Activated naive CD4-positive, alpha-beta T cell treated with Interleukin-2 at 50 U/mL for 16 hours (primary cell): ENCODE data around the gene EGF.
"Not testable (repeated sequence)": the region's sequence is repeated elsewhere in the genome, so short reads cannot be mapped to it uniquely, and the experiment has no call there.

Experiments
- DNase-seq: peaks from one replicate; pipeline ENCODE4 v3.0.0-alpha.2; 2020

EGF gene

DNA sequence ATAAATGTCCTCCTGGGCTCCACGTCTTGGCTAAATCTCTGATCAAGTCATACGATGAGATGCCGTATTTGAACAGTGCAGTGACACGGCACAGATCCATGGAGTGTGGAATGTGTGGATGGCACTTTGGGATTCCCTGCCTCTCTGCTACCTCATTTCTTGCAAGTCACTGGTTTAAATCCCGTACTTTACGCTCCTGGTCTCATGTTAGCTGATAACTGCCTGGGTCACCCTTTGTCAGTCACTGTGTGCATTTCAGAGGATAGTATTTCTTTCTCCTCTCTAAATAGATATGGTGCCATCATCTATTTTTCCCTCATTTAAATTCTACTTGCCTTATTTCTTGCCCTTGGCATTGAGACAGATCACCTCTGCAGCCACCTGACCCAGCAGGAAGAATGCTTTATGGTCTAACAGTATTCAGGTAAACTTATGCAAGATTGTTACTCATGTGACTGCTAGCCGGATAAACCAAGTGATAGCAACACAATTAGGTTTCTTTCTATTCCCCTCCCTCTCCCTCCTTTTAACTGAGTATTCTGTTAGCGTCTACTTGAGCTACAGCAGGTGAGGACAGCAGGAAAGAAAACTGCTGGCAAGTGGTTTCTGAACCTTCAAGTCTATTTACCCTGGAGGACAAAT is 2.8 kb downstream of the EGF start:
- no peak for DNase-seq

DNA sequence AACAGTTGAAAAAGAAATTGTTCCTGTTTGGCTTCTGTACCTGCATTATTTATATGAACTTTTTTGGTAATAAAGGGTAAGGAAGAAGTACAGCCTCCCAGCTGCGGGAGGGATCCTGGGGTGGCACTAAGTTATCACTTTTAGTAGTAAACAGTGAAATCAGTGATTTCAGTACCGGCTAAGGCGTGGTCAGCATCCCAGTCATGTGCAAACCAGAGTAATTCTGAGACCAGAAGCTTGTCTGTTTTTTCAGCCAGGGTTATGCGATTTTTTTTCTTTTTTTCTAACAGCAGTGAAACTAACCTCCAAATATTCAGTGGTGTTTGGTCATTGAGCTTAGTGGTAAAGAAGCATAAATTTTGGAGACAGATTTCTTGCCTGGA is 3.3 kb downstream of the EGF start:
- no peak for DNase-seq

DNA sequence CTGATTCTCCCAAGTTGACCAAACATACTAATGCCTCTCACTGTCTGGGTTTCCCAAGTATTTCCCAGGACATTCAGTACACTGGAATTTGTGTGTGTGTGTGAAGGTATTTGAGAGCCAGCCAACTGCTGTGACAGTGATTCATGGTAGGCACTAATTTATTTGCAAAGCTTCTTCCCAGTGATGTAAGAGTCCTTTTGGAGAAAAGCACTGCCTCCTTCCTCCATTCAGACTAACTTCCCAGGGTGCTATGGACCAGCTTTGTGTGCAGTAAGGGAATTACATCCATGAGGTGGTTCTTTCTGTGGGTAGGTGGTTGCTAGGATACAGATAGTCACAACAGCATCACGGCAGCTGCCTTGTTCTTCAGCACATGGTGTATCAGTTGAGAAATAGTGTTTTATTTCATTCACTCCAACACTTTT is 8.7 kb downstream of the EGF start:
- DNase-seq = no peak

DNA sequence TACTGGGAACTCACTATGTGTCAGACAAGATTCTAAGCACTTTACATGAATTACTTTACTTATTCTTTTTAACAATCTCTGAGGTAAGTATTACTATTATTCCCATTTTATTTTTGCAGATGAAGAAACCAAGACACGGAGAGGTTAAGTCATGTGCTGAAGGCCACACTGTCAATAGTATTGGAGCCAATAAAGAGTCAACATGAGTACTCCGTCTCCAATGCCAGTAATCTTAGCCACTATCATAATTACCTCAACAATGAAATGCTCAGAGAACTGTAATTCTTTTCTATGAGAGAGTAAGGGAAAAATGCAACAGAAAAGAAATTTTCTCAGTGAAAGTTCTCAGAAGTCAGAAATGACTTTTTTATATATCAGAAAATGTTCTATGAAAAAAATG is 12.7 kb downstream of the EGF start:
- DNase-seq = no peak

DNA sequence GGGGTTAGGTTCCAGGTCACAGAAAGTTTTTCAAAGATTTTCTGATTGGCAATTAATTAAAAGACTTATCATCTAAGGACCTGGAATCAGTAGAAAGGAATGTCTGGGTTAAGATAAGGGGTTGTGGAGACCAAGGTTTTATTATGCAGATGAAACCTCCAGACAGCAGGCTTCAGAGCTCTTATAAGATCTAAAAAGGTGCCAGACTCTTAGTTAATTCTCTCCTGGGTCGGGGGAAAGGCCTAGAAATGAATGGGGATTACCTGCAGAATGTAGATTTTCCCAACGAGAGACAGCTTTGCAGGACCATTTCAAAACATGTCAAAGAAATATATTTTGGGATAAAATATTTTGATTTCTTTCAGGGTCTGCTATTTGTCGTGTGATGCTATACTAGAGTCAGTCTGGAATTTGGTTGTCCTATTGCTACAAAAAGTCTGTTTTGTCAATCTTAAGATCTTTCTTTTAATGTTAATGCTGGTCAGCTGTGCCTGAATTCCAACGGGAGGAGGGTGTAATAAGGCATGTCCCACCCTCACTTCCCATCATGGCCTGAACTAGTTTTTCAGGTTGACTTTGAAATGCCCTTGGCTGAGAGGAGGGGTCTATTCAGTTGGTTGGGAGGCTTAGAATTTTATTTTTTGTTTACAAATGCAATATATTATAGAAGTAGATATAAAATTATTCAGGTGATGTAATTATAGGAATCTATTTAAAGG is 15.8 kb downstream of the EGF start:
- DNase-seq = no peak

DNA sequence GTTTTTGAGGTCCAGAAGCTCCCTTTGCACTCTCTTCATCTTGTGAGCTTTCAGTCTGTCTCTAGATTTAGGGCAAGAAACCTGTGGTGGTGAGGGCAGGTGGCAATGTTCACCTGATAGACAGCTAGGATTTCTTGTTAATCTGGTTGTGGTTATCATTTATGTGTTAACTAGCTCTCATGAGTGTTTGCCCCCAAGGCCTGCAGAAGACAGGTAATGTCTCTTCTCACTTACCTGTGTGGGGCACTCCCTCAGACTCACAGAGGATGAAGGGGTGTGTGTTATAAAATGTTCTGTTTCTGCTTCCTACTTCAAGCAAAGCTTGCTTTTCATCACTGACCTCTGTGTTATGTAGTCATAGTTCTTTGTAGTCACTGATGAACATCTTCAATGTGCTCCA is 17.8 kb downstream of the EGF start:
- DNase-seq = no peak

DNA sequence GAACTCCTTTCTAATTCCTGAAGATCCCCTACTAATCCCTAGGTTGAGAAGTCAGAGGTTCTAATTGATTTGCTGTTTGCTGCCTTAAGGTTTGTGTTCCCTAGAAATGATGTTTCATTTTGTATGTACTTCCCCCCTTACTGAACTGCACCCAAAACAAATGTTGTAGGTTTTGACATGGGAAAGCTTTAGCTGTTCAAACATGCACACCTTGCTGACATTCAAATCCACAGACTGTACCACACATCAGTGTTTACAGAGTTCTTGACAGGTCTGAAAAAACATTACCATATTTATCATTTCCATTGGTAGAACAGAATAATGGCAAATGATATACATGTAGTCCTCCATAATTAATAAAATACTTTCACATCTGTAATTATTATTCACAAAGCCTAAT is 18.2 kb downstream of the EGF start:
- no peak for DNase-seq

DNA sequence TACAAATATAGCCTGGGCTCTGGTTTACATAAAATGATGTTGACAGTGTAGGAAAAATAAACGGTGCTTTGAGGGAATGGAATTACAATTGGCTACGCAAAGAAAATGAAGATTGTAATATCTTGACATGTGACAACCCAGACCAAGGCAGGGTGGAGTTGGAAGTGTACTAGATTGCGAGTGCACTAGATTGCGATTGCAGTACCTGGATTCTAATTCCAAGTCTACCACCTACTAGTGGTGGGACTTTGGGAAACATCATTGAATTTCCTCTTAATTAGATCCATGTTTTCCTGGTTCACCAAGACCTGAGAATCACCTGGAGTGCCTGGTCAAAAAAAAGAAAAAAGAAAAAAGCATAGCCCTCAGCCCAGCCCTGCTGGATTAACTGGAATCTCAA is 18.6 kb downstream of the EGF start:
- DNase-seq = no peak

DNA sequence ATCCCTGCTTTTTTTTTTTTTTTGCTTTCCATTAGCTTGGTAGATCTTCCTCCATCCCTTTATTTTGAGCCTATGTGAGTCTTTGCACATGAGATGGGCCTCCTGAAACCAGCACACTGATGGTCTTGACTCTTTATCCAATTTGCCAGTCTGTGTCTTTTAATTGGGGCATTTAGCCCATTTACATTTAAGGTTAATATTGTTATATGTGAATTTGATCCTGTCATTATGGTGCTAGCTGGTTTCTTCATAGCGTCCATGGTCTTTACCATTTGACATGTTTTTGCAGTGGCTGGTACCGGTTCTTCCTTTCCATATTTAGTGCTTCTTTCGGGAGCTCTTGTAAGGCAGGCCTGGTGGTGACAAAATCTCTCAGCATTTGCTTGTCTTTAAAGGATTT is 24.7 kb downstream of the EGF start:
- not testable (repeated sequence) for DNase-seq

DNA sequence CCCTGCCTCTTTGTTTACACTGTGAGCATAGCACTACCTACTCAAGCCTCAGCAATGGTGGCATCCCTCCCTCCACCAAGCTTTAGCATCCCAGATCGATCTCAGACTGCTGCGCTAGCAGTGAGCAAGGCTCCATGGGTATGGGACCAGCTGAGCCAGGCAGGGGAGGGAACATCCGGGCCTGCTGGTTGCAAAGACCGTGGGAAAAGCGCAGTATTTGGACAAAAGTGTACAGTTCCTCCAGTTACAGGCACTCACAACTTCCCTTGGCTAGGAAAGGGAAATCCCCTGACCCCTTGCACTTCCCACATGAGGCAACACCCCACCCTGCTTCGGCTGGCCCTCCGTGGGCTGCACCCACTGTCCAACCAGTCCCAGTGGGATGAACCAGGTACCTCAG is 26.5 kb downstream of the EGF start:
- no peak for DNase-seq

DNA sequence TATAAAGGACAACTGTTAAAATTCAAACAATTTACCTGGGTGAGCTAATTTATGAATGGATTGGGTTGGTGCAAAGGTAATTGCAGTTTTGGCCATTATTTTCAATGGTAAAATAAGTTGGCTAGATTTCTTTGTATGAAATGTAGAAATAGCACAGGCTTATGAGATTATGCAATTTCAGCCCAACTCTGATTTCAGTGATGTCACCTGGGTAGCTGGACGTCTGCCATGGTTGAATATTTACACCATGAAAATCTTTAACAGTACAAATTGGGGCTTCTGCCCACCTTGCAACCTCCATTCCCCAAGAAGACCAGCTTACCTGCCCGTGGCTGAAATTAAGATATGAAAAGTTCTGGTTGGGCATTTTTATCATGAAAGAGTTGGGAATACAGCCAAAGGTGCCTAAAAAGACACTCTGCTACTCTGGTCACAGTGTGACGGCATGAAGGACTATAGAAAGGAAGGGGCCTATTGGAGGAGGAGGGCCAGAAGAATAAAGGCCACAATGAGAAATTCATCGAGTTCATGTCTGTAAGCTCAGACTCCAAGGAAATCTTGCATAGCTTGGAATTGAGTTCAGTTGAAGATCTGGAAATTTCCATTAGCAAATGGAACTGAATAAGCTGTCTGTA is 29.7 kb downstream of the EGF start:
- DNase-seq = no peak

DNA sequence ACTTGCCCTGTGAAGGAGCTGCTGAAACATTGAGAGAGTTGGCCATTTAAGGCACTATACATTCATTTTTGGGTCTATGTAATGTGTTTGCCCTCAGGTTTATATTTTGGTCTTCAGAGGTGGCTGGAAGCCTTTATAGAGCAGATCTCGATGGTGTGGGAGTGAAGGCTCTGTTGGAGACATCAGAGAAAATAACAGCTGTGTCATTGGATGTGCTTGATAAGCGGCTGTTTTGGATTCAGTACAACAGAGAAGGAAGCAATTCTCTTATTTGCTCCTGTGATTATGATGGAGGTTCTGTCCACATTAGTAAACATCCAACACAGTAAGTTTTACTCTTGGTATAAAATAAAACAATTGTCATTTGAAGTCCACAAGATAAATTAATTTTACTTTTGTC is 31.1 kb downstream of the EGF start:
- DNase-seq = no peak

DNA sequence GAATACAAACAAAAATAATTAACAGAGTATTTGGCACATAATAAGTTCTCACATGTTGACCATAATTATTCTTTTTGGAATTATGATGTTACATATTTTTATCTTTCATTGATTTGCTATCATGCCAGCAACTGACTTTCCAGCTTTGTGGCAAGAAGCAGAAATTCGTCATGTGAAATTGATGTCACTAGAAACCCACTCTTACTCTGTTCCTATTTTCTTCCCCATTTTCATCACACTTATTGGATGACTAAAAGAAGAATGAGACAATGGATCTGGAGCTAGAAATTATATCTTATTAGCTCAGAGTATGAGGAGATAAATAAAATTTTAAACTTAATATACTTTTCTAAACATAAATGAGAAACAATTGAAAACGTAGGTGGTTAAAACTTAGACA is 31.9 kb downstream of the EGF start:
- no peak for DNase-seq

DNA sequence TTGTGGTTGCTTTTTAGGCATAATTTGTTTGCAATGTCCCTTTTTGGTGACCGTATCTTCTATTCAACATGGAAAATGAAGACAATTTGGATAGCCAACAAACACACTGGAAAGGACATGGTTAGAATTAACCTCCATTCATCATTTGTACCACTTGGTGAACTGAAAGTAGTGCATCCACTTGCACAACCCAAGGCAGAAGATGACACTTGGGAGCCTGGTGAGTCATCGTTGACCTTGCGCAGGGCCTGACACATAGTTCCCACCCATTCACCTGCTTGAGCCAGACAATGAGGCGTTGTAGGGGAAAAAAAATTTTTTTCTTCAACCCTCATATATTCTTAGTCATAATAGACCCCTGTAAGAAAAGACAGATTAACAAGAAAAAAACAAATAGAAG is 32.4 kb downstream of the EGF start:
- peak; percentile 14 for DNase-seq

DNA sequence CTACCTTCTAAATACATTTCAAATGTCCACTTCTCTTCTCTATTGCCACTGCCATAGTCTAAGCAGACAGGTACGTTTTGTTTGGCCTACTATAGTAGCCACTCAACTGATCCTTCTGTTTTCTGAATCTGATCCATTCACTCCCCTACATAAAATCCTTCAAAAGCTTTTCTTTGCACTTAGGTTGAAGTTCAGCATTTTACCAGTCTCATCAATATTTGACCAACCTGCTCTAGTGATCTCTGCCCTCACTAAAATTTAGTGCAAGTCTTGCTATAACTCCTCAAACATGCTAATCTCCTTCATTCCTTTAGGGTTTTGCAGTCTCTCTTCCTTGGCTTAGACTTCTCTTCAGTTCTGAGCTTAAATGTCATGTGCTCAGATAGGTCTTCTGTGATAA is 33.4 kb downstream of the EGF start:
- no peak for DNase-seq

DNA sequence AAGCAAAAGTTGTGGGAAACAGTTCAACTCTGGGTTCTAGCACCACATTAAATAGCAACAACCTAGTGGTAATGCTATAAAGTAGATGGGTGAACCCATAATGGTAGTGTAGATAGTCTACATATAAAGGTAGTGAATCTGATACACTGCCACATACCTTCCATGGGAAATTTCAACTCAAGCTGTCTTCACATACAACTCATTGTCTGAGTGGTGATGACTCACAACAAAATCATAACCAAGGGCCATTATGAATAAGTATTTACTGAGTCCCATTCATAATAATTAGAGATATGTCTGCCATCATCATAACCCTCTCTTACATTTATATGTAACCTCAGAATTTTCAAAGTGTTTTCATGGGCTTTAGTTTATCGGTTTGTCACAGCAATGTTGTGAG is 34.8 kb downstream of the EGF start:
- no peak for DNase-seq

DNA sequence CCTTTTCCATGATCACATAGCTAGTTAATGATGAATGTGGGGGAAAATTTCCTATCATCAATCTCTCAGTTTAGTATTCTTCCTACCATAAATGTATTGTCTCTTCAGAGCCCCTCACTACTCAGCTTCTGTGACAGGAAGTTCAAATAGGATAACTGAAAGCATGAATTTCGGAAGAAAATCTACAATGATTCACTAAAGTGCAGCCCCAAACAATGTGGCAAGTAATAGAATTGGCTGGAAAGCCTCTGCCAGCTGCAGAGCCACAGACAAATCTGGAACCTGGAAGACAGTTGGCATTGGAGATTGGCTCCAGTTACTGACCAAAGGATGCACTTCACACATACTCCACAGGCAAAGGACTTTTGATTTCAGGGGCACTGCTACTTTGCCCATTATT is 35.2 kb downstream of the EGF start:
- DNase-seq = no peak

DNA sequence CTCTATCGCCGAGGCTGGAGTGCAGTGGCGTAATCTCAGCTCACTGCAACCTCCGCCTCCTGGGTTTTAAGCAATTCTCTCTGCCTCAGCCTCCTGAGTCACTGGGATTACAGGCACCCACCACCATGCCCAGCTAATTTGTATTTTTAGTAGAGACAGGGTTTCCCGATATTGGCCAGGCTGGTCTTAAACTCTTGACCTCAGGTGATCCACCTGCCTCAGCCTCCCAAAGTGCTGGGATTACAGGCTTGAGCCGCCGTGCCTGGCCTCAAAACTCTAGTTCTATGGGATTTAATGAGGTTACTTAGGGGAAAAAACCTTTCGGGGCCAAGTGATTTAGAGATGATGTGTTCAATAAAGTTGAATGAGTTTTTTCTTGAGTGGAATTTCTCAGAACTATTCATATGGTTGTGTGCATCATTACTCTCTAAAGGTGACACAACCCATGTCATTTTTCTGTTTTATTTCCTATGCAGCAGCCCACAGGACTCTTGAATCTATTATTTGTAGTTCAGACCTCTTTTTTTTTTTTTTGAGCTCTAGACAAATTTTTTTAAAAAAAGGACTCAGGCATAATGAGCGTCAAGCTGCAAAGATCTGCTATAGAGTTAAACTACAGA is 36.5 kb downstream of the EGF start:
- not testable (repeated sequence) for DNase-seq

DNA sequence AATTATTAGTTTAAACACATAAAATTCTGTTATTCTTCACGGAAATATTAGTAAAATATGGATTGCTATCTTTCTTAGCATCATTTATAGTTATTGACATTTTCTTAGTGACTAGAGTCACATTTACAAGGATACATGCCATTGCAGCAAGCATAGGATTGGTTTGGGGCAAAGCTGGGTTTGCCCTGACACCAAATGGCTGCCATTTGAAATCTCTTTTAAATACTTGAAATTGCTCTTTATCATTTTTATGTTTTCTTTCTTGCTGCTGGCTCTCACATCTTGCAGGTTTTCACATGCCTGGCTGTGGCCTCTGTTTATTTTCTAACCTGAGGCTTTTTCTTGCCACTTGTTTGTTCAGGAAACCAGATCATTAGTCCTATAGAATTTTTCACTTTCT is 39.9 kb downstream of the EGF start:
- DNase-seq = no peak

DNA sequence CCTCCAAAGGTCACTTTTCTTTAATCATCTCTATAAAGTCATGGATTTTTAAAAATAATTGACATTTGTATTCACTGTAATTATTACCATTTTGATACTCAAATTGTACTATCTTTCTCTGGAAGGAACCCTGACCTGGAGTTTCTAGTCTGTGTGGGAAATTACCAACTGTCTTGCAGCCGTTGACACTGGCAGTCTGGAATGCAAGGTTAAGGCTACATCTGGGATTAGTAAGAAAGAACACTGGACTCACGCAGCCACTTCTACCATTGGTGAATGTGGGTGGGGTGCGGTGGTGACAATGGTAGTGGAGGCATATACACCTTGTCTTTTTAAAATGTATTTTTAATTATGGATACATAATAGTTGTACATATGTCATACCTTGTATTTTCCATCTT is 40.9 kb downstream of the EGF start:
- DNase-seq = no peak

DNA sequence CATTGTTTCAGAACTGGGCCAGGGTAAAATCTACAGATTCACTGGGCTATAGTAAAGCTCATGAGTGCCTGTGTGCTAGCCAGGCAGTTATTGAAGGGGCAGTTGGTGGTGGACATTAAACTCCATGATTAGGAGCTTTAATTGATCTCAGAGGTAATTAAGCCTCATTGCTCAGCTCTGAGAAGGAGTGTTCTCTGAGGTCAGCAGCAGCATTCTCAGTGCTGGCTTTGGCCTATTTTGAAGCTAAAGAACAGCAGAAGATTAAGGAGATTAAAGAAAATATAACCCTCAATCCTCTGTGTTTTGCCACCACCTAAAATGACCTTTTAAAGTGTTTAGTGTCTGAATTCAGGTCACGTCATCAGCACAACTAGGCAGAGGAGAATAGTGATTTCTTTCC is 42.5 kb downstream of the EGF start:
- DNase-seq = no peak

DNA sequence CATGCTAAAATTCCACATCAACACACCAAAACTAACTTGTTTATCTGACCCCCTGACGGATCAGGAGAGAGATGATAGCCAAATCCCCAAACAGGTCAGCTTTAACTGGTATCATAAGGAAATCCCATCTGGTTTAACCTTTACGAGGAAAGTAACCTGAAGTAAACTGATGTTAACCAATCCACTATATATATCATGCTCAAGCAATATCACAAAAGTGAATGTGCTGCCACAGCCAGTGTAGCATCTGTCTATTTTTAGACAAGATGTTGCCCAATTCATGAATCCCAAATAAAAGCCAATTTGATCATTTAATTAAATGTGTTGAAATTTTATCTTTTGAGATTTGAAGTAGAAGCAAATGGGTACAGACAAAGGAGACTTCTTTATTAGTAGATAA is 44.5 kb downstream of the EGF start:
- no peak for DNase-seq

DNA sequence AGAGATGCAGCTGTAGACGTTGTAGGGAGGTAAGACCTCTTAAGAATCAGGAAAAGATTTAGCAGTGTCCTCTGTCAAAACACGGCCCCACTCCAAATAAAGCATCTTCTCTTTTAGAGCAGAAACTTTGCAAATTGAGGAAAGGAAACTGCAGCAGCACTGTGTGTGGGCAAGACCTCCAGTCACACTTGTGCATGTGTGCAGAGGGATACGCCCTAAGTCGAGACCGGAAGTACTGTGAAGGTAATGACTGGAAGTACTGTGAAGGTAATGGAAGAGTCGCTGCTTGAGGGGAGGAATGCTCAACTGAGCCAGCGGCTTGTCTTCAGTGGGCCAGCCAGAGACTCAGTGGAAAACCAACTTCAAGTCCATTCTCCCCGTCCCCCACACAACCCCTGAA is 46.5 kb downstream of the EGF start:
- DNase-seq = no peak

DNA sequence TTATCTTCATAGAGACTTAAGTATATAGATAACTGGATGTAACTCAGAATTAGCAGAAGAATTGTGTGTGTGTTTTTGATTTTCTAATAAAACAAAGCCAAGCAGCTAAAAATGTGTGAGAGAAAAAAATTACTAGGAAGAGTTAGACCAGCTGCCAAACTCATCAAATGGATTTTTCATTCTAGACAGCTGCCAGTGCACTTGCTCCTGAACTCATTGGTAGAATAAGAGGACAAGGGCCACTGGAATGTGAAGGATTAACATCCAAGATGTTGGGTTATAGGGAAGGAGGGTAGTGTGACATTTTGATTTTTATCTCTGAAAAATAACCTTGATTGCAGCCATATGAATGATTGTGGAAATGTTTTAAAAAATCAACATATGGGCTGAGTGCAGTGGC is 49.7 kb downstream of the EGF start:
- no peak for DNase-seq
